MM.1S (cell line): ENCODE data around the gene PCAT6.

Source experiments
- CTCF ChIP-seq: fragments of 300-600 bp; sonication (generic); IDR thresholded peaks from 2 replicates; pipeline ENCODE4 v1.5.1; 2016; ENCODE audit warnings: antibody characterized with exemption, low read length, mixed read lengths
- EZH2 ChIP-seq: fragments of 300-600 bp; sonication (generic); optimal IDR thresholded peaks from 2 replicates; pipeline ENCODE3; 2017; ENCODE audit warnings: low read depth, mild to moderate bottlenecking, antibody characterized with exemption, low read length, mixed read lengths

GRCh38 chr1:202781180-202781579, 29.6 kb upstream of the PCAT6 start:
- TF ChIP-seq CTCF (no peak), EZH2 (no peak)
